Activated CD4-positive, alpha-beta memory T cell treated with anti-CD3 and anti-CD28 coated beads, Interleukin-2, amount 10 ng/mL, durations not matched to agents 7 days and 5 days (primary cell): ENCODE results near the gene ELL. TPM values are rescaled to one million over a fixed set of nuclear protein-coding genes. Genes with fewer than 3 reads are reported as not detected.
A peak's percentile ranks its signal among the peaks of the same experiment; 100 is the strongest.

Experiments
- CTCF ChIA-PET: fragments of 350-600 bp; sonication (Branson Sonifier 250); formaldehyde crosslinking; loops from one replicate; lab custom pipeline; 2021; ENCODE audit warnings: antibody characterized with exemption, inconsistent platforms; lab: Charles Lee
- POLR2A ChIA-PET: fragments of 350-600 bp; sonication (Branson Sonifier 250); formaldehyde crosslinking; loops from one replicate; lab custom pipeline; 2021; ENCODE audit warnings: antibody characterized with exemption; lab: Charles Lee
- DNase-seq: peaks from one replicate; pipeline ENCODE4 v3.0.0-alpha.2; 2020
- H3K27ac Mint-ChIP-seq: one replicate; pipeline ENCODE4 v1.8.0; 2021; ENCODE audit warnings: mild to moderate bottlenecking, mixed read lengths
- H3K27me3 Mint-ChIP-seq: one replicate; pipeline ENCODE4 v1.8.0; 2021; ENCODE audit warnings: mixed read lengths
- H3K36me3 Mint-ChIP-seq: one replicate; pipeline ENCODE4 v1.8.0; 2021; ENCODE audit warnings: low read depth, mixed read lengths
- H3K4me1 Mint-ChIP-seq: one replicate; pipeline ENCODE4 v1.8.0; 2021; ENCODE audit warnings: mixed read lengths
- H3K4me3 Mint-ChIP-seq: one replicate; pipeline ENCODE4 v1.8.0; 2021; ENCODE audit warnings: mild to moderate bottlenecking, mixed read lengths
- H3K9me3 Mint-ChIP-seq: one replicate; pipeline ENCODE4 v1.8.0; 2021; ENCODE audit warnings: mixed read lengths
- total RNA-seq, 2 experiments: library from RNA; stranded (reverse); gene quantifications; one replicate each; pipeline ENCODE4 v1.2.3, GENCODE V29; 2021

Gene ELL
- total RNA-seq, 2 experiments from 2014 or later: 26.2 to 26.3 TPM

- Mint-ChIP-seq H3K27ac (peak overlapping the region; percentile 91), H3K4me1 (peaks cover 72% of the 10 kb centered on the region), H3K9me3 (no peaks in the 10 kb centered on the region), H3K4me3 (peak overlapping the region; percentile 94), H3K27me3 (no peaks in the 10 kb centered on the region), H3K36me3 (peaks cover 15% of the 10 kb centered on the region)
- peak; percentile 73 for DNase-seq
- CTCF ChIA-PET: interaction anchor here (1.0 to 2.3 kb wide), 4 partner anchors 34 to 144 kb away, joined by 3 to 10 read pairs (median 4); partner anchors contain the start of gene JUND
- POLR2A ChIA-PET: interaction anchor here (0.9 to 9.6 kb wide), 8 partner anchors 8 to 218 kb away, joined by 3 to 115 read pairs (median 4); partner anchors contain the start of gene JUND
These were observed 99.2 kb downstream of the ELL start for GRCh38 chr19:18422530-18423191.

GRCh38 chr19:18421371-18421959 lies 100.4 kb downstream of the ELL start:
- no peaks in the 10 kb centered on the region for H3K9me3 Mint-ChIP-seq
- H3K4me1 Mint-ChIP-seq: peaks cover 78% of the 10 kb centered on the region
- H3K27ac Mint-ChIP-seq: peak overlapping the region; percentile 91
- peaks cover 15% of the 10 kb centered on the region for H3K36me3 Mint-ChIP-seq
- no peak for DNase-seq
- peak overlapping the region; percentile 94 for H3K4me3 Mint-ChIP-seq
- CTCF ChIA-PET: interaction anchor here (1.0 to 2.3 kb wide), 7 partner anchors 10 to 143 kb away, joined by 3 to 10 read pairs (median 4); partner anchors contain the start of gene JUND
- POLR2A ChIA-PET: interaction anchor here (1.1 to 9.6 kb wide), 15 partner anchors 7 to 411 kb away, joined by 3 to 115 read pairs (median 5); partner anchors contain the start of genes JUND, UBA52 and UPF1
- H3K27me3 Mint-ChIP-seq: peaks cover 5% of the 10 kb centered on the region

DNA sequence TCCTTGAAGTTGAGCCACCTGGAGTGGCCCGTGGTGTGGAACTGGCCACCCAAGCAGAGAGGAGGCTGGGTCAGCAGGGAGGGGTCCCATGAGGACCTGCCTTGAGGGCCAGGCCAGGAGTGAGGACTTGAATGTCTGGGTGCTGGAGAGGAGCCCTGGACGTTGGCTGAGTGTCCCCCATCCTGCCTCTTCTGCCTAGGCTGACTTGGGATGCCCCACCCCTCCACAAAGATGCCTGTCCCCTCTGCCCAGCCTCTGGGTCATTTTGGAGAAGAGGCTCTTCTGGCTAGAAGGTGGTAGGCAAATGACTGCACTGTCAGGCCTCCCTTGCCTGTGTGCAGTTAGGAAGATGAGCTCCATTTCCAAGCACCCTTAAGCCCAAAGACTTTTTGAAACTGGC lies 100.9 kb downstream of the ELL start:
- peaks cover 8% of the 10 kb centered on the region for H3K27me3 Mint-ChIP-seq
- CTCF ChIA-PET: interaction anchor here (1.4 to 3.8 kb wide), 5 partner anchors 9 to 143 kb away, joined by 4 to 16 read pairs (median 6); no protein-coding TSS in a partner anchor
- H3K36me3 Mint-ChIP-seq: peaks cover 15% of the 10 kb centered on the region
- H3K4me3 Mint-ChIP-seq: peak overlapping the region; percentile 94
- POLR2A ChIA-PET: interaction anchor here (1.1 to 9.6 kb wide), 13 partner anchors 7 to 411 kb away, joined by 3 to 115 read pairs (median 5); partner anchors contain the start of genes JUND, LSM4, UBA52 and UPF1
- H3K9me3 Mint-ChIP-seq: no peaks in the 10 kb centered on the region
- no peak for DNase-seq
- peak overlapping the region; percentile 91 for H3K27ac Mint-ChIP-seq
- H3K4me1 Mint-ChIP-seq: peaks cover 82% of the 10 kb centered on the region

DNA sequence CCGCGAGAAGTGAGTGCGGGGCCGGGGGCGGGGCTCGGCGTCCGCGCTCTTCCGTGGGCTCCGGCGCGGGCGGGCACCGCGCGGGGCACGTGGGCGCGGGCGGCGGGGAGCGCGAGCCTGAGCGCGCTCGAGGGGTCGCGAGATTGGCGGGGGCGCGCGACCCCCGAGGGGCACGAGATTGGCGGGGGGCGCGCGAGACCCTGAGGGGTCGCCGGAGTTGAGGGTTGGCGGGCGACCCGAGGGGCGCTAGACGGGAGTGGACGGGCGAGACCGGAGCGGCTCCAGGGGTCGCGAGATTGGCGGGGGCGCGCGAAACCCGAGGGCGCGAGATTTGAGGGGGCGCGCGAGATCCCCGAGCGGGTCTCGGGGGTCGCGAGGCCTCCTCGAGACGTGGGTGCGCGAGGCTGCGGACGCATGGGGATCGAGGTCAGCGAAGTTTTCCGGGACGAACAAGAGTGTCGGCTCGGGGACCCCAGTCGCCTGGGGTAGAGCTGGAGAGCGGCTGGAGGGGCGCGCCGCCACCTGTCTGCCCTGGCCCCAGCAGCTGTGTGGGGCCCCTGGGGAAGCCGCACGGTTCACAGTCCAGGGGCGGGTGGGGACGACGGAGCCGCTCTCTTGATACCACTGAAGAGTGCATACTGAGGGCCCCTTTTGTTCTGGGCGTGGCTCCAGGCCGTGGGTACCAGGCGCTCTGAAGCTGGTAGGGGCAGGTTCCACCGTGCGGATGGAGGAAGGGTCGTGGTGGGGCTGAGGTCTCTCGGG lies 102.0 kb downstream of the ELL start:
- H3K27me3 Mint-ChIP-seq: peaks cover 10% of the 10 kb centered on the region
- H3K27ac Mint-ChIP-seq: peak overlapping the region; percentile 91
- peaks cover 15% of the 10 kb centered on the region for H3K36me3 Mint-ChIP-seq
- ChIA-PET CTCF (interaction anchor here (0.7 to 3.9 kb wide), 11 partner anchors 8 to 228 kb away, joined by 3 to 18 read pairs (median 6); partner anchors contain the start of gene JUND), POLR2A (interaction anchor here (0.7 to 9.6 kb wide), 15 partner anchors 8 to 412 kb away, joined by 3 to 115 read pairs (median 4); partner anchors contain the start of genes JUND, LSM4, UBA52 and UPF1)
- no peaks in the 10 kb centered on the region for H3K9me3 Mint-ChIP-seq
- H3K4me1 Mint-ChIP-seq: peaks cover 84% of the 10 kb centered on the region
- peak overlapping the region; percentile 94 for H3K4me3 Mint-ChIP-seq
- DNase-seq: peak; percentile 68

DNA sequence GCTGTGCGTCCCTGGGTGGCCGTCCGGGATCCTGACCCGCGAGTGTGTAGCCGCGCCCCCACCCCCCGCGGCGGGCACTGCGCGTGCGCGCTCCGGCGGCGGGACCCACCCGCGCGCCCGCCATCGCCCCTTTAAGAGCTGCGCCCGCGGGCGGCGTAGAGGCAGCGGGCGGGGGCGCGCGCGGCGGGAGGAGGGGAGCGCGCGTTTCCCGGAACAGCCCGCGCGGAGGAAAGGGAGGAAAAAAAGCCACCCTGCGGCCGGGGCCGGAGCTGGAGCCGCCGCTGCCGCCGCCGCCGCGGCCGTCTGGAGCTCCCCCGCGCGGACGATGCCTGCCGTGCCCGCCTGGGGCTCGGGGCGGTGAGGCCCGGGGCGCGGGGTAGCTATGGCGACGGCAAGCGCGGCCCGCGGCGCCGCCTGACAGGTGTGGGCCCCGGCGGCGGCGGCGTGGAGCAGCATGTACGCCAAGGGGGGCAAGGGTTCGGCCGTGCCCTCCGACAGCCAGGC lies 102.6 kb downstream of the ELL start, which contains the start of gene SSBP4:
SSBP4 (plus strand) TSS at position 204 of the 504 bp plus-strand sequence; CDS start at position 455, 251 bp downstream.
- H3K4me1 Mint-ChIP-seq: peaks cover 84% of the 10 kb centered on the region
- POLR2A ChIA-PET: interaction anchor here (0.7 to 9.6 kb wide), 15 partner anchors 9 to 214 kb away, joined by 3 to 115 read pairs (median 5); partner anchors contain the start of genes JUND and LSM4
- H3K27me3 Mint-ChIP-seq: peaks cover 11% of the 10 kb centered on the region

GRCh38 chr19:18418483-18419194 lies 103.2 kb downstream of the ELL start:
- POLR2A ChIA-PET: interaction anchor here (0.7 to 9.6 kb wide), 16 partner anchors 9 to 413 kb away, joined by 3 to 115 read pairs (median 5); partner anchors contain the start of genes JUND, LSM4 and UPF1
- Mint-ChIP-seq H3K9me3 (no peaks in the 10 kb centered on the region), H3K4me3 (peak overlapping the region; percentile 74), H3K27me3 (peaks cover 13% of the 10 kb centered on the region), H3K4me1 (peaks cover 83% of the 10 kb centered on the region), H3K27ac (peak overlapping the region; percentile 86), H3K36me3 (peaks cover 13% of the 10 kb centered on the region)
- CTCF ChIA-PET: interaction anchor here (0.7 to 3.9 kb wide), 10 partner anchors 8 to 227 kb away, joined by 3 to 18 read pairs (median 6); partner anchors contain the start of gene LSM4
- DNase-seq: peak; percentile 47

More for the DNA sequence above, 102.6 kb downstream of the ELL start, which contains the start of gene SSBP4:
- Mint-ChIP-seq H3K9me3 (no peaks in the 10 kb centered on the region), H3K27ac (peak within 1 kb of the TSS; percentile 91), H3K36me3 (peaks cover 15% of the 10 kb centered on the region), H3K4me3 (peak within 1 kb of the TSS; percentile 94)
- peak; percentile 79 for DNase-seq
- CTCF ChIA-PET: interaction anchor here (0.7 to 3.9 kb wide), 9 partner anchors 9 to 227 kb away, joined by 3 to 18 read pairs (median 6); partner anchors contain the start of genes JUND and LSM4

DNA sequence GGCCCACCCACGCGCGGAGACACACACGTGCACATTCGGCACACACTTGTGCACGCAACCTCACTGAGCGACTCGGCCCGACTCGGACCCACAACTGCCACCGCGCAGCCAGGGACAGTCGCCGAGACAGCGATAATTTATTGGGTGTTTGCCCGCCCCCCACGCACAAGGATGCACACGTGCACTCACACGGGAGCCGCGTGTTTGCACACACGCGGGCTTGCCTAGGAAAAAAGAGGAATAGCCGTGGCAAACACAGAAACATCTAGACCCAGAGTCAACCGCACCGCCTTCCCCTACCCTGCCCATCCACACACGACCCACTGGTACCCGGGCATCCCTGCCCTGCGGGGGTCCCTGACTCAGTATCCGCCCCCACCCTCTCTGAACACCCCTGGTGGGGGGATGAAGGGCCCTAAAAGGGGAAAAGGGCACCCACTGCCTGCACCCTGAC lies 103.8 kb downstream of the ELL start:
- H3K27ac Mint-ChIP-seq: peak overlapping the region; percentile 86
- peaks cover 78% of the 10 kb centered on the region for H3K4me1 Mint-ChIP-seq
- H3K36me3 Mint-ChIP-seq: peaks cover 10% of the 10 kb centered on the region
- no peaks in the 10 kb centered on the region for H3K9me3 Mint-ChIP-seq
- no peak for DNase-seq
- ChIA-PET CTCF (interaction anchor here (1.0 to 3.9 kb wide), 7 partner anchors 8 to 226 kb away, joined by 3 to 18 read pairs (median 6); no protein-coding TSS in a partner anchor), POLR2A (interaction anchor here (0.7 to 9.6 kb wide), 15 partner anchors 9 to 414 kb away, joined by 3 to 115 read pairs (median 5); partner anchors contain the start of genes JUND, LSM4 and UPF1)
- peak overlapping the region; percentile 74 for H3K4me3 Mint-ChIP-seq
- H3K27me3 Mint-ChIP-seq: peaks cover 13% of the 10 kb centered on the region

GRCh38 chr19:18417250-18418028 lies 104.4 kb downstream of the ELL start:
- peaks cover 17% of the 10 kb centered on the region for H3K27me3 Mint-ChIP-seq
- POLR2A ChIA-PET: interaction anchor here (0.7 to 9.6 kb wide), 16 partner anchors 11 to 415 kb away, joined by 3 to 115 read pairs (median 4); partner anchors contain the start of genes ELL, JUND, LSM4 and PIK3R2
- CTCF ChIA-PET: interaction anchor here (0.7 to 3.9 kb wide), 9 partner anchors 16 to 304 kb away, joined by 3 to 18 read pairs (median 3); no protein-coding TSS in a partner anchor
- no peaks in the 10 kb centered on the region for H3K9me3 Mint-ChIP-seq
- peak overlapping the region; percentile 74 for H3K4me3 Mint-ChIP-seq
- peaks cover 73% of the 10 kb centered on the region for H3K4me1 Mint-ChIP-seq
- peak; percentile 58 for DNase-seq
- peak overlapping the region; percentile 86 for H3K27ac Mint-ChIP-seq
- H3K36me3 Mint-ChIP-seq: peaks cover 5% of the 10 kb centered on the region

DNA sequence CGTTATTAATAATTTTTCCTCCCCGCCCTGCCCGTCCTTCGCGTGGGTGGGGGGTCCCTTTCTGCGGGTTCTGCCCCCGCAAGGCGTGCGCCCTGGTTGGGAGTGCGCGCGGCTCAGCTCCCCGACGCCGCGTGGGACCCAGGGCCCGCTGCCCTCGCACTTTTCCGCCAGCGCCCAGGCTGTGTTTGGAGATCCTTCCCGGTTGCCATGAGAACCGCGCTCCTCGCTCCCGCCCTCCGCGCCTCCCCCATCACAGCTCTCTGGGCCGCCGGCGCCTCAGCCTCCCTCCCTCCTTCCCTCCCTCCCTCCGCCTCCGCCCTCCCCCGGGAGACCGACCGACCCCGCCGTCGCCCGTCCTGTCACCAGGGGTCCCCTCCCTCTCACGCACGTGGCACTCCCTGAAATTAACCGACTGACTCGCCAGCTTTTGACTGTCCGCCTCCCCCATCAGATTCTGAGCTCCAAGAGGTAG lies 105.1 kb downstream of the ELL start:
- ChIA-PET CTCF (interaction anchor here (0.7 to 3.9 kb wide), 6 partner anchors 15 to 304 kb away, joined by 3 to 18 read pairs (median 3); no protein-coding TSS in a partner anchor), POLR2A (interaction anchor here (0.7 to 9.6 kb wide), 12 partner anchors 12 to 416 kb away, joined by 3 to 115 read pairs (median 4); partner anchors contain the start of genes ELL, JUND and PIK3R2)

More for the DNA sequence above, 105.1 kb downstream of the ELL start:
- H3K4me1 Mint-ChIP-seq: peaks cover 67% of the 10 kb centered on the region
- peak; percentile 72 for DNase-seq
- H3K27ac Mint-ChIP-seq: peak overlapping the region; percentile 79
- H3K27me3 Mint-ChIP-seq: peaks cover 18% of the 10 kb centered on the region
- peaks cover 5% of the 10 kb centered on the region for H3K36me3 Mint-ChIP-seq
- H3K4me3 Mint-ChIP-seq: peak overlapping the region; percentile 67
- no peaks in the 10 kb centered on the region for H3K9me3 Mint-ChIP-seq
